H9 (cell line): Measurements from ENCODE around the gene AFMID. TPM values are rescaled to one million over a fixed set of nuclear protein-coding genes. Genes with fewer than 3 reads are reported as not detected.

ENCODE experiments used
- DNase-seq: peaks from one replicate; pipeline ENCODE4 v3.0.0-alpha.2; 2017
- H2AFZ ChIP-seq: one replicate; pipeline ENCODE4 v1.6.1; 2013; ENCODE audit warnings: mild to moderate bottlenecking, low read length, control low read depth, moderate library complexity
- H2AK5ac ChIP-seq: 2 replicates; pipeline ENCODE4 v1.6.1; 2013; ENCODE audit warnings: low read length, control low read depth, mixed read lengths; ENCODE audit not compliant: insufficient read length
- H2BK120ac ChIP-seq: one replicate; pipeline ENCODE4 v1.6.1; 2013; ENCODE audit warnings: low read depth, mild to moderate bottlenecking, low read length, control low read depth, inconsistent platforms; ENCODE audit not compliant: poor library complexity, severe bottlenecking
- H2BK12ac ChIP-seq: 2 replicates; pipeline ENCODE4 v1.6.1; 2013; ENCODE audit warnings: low read length, control low read depth, mixed read lengths, low read depth; ENCODE audit not compliant: insufficient read length
- H2BK15ac ChIP-seq: 2 replicates; pipeline ENCODE4 v1.6.1; 2013; ENCODE audit warnings: low read depth, low read length, control low read depth
- H2BK20ac ChIP-seq: one replicate; pipeline ENCODE4 v1.6.1; 2013; ENCODE audit warnings: low read depth, mild to moderate bottlenecking, low read length, control low read depth, inconsistent platforms; ENCODE audit not compliant: poor library complexity, severe bottlenecking
- H2BK5ac ChIP-seq: 2 replicates; pipeline ENCODE4 v1.6.1; 2013; ENCODE audit warnings: low read length, control low read depth, mixed read lengths; ENCODE audit not compliant: insufficient read length
- H3K14ac ChIP-seq: 2 replicates; pipeline ENCODE4 v1.6.1; 2013; ENCODE audit warnings: low read length, control low read depth; ENCODE audit not compliant: insufficient read depth
- H3K18ac ChIP-seq: 2 replicates; pipeline ENCODE4 v1.6.1; 2013; ENCODE audit warnings: low read depth, mild to moderate bottlenecking, mixed read lengths, low read length, control low read depth; ENCODE audit not compliant: insufficient read length
- H3K23ac ChIP-seq: 2 replicates; pipeline ENCODE4 v1.6.1; 2013; ENCODE audit warnings: low read length, control low read depth, mixed read lengths, low read depth; ENCODE audit not compliant: insufficient read length
- H3K23me2 ChIP-seq: 2 replicates; pipeline ENCODE4 v1.6.1; 2013; ENCODE audit warnings: low read depth, mild to moderate bottlenecking, mixed read lengths, low read length, control low read depth; ENCODE audit not compliant: insufficient read length, poor library complexity, severe bottlenecking
- H3K27ac ChIP-seq: 2 replicates; pipeline ENCODE4 v1.5.1; 2013; ENCODE audit warnings: low read length, control low read depth, mixed read lengths, low read depth; ENCODE audit not compliant: insufficient read length
- H3K27me3 ChIP-seq: 2 replicates; pipeline ENCODE4 v1.6.1; 2013; ENCODE audit warnings: low read length, control low read depth, inconsistent platforms; ENCODE audit not compliant: insufficient read depth
- H3K4ac ChIP-seq: 2 replicates; pipeline ENCODE4 v1.6.1; 2013; ENCODE audit warnings: low read depth, mild to moderate bottlenecking, control low read depth, inconsistent platforms, low read length, moderate library complexity
- H3K4me1 ChIP-seq: 2 replicates; pipeline ENCODE4 v1.6.1; 2013; ENCODE audit warnings: low read length, control low read depth, inconsistent platforms; ENCODE audit not compliant: insufficient read depth
- H3K4me2 ChIP-seq: 2 replicates; pipeline ENCODE4 v1.6.1; 2013; ENCODE audit warnings: low read length, control low read depth, mixed read lengths; ENCODE audit not compliant: insufficient read length, insufficient read depth
- H3K56ac ChIP-seq: 2 replicates; pipeline ENCODE4 v1.6.1; 2013; ENCODE audit warnings: low read depth, mild to moderate bottlenecking, mixed read lengths, low read length, control low read depth; ENCODE audit not compliant: insufficient read length
- H3K79me1 ChIP-seq: 2 replicates; pipeline ENCODE4 v1.6.1; 2013; ENCODE audit warnings: low read depth, mild to moderate bottlenecking, moderate library complexity, low read length, control low read depth, inconsistent platforms; ENCODE audit not compliant: insufficient read depth, poor library complexity, severe bottlenecking
- H3K79me2 ChIP-seq: 2 replicates; pipeline ENCODE4 v1.6.1; 2013; ENCODE audit warnings: low read length, control low read depth, inconsistent platforms; ENCODE audit not compliant: insufficient read depth
- H3K9ac ChIP-seq: 2 replicates; pipeline ENCODE4 v1.6.1; 2013; ENCODE audit warnings: low read length, control low read depth, mixed read lengths; ENCODE audit not compliant: insufficient read length; ENCODE audit errors: extremely low read depth
- H3K9me3 ChIP-seq: one replicate; pipeline ENCODE4 v1.6.1; 2013; ENCODE audit warnings: low read depth, low read length, inconsistent platforms; ENCODE audit not compliant: control insufficient read depth
- H3T11ph ChIP-seq: one replicate; pipeline ENCODE4 v1.6.1; 2013; ENCODE audit warnings: mild to moderate bottlenecking, low read length, control low read depth, inconsistent platforms
- H4K20me1 ChIP-seq: one replicate; pipeline ENCODE4 v1.6.1; 2013; ENCODE audit not compliant: control insufficient read depth, insufficient read length, insufficient read depth
- H4K5ac ChIP-seq: 2 replicates; pipeline ENCODE4 v1.6.1; 2013; ENCODE audit warnings: low read depth, mild to moderate bottlenecking, mixed read lengths, low read length, control low read depth; ENCODE audit not compliant: insufficient read length
- H4K8ac ChIP-seq: replicated peaks from 2 replicates; pipeline ENCODE4 v1.6.1; 2013; ENCODE audit warnings: low read length, control low read depth, mixed read lengths, low read depth; ENCODE audit not compliant: insufficient read length
- H4K91ac ChIP-seq: 2 replicates; pipeline ENCODE4 v1.6.1; 2013; ENCODE audit warnings: low read depth, mild to moderate bottlenecking, moderate library complexity, mixed read lengths, low read length, control low read depth; ENCODE audit not compliant: insufficient read length
- H3K27ac Mint-ChIP-seq, 3 experiments: 2 replicates in 2 of 3; 3 replicates in 1 of 3; pipeline ENCODE4 v1.8.0; 2020 to 2021; ENCODE audit warnings: mixed read lengths in 3 of 3, mild to moderate bottlenecking in 1 of 3, moderate library complexity in 1 of 3
- H3K27me3 Mint-ChIP-seq: 2 replicates; pipeline ENCODE4 v1.8.0; 2021; ENCODE audit warnings: low read depth, mild to moderate bottlenecking, moderate library complexity, mixed read lengths
- H3K36me3 Mint-ChIP-seq, 3 experiments: 2 replicates in 2 of 3; 3 replicates in 1 of 3; pipeline ENCODE4 v1.8.0; 2020 to 2021; ENCODE audit warnings: low read depth in 3 of 3, mixed read lengths in 3 of 3; ENCODE audit not compliant: insufficient read depth in 1 of 3
- H3K4me1 Mint-ChIP-seq, 2 experiments: 2 replicates each; pipeline ENCODE4 v1.8.0; 2020; ENCODE audit warnings: mixed read lengths in 2 of 2
- H3K4me3 Mint-ChIP-seq, 2 experiments: 2 replicates in 1 of 2; 3 replicates in 1 of 2; pipeline ENCODE4 v1.8.0; 2020 to 2021; ENCODE audit warnings: mild to moderate bottlenecking in 2 of 2, mixed read lengths in 2 of 2, moderate library complexity in 1 of 2
- H3K9me3 Mint-ChIP-seq, 2 experiments: 2 replicates in 1 of 2; 3 replicates in 1 of 2; pipeline ENCODE4 v1.8.0; 2020; ENCODE audit warnings: mild to moderate bottlenecking in 2 of 2, mixed read lengths in 2 of 2, moderate library complexity in 1 of 2
- CTCF ChIP-seq: fragments of 200-600 bp; sonication (generic); conservative IDR thresholded peaks from 3 replicates; pipeline ENCODE4 v1.8.0; 2021; ENCODE audit warnings: antibody characterized with exemption, mild to moderate bottlenecking
- WGBS: extraction: QIAGEN DNeasy Blood & Tissue Kit; methylation state at CpG from one replicate; pipeline ENCODE4 v1.1.7; 2013; ENCODE audit warnings: missing lambda C conversion rate, low lambda C conversion rate, mixed read lengths; ENCODE audit not compliant: insufficient read length; ENCODE audit errors: extremely low coverage; 5-methylcytosine and 5-hydroxymethylcytosine counted together
- total RNA-seq: library from RNA; stranded (reverse); gene quantifications from 2 replicates; pipeline ENCODE4 v1.2.1, GENCODE V29; 2021

Gene AFMID
- total RNA-seq, 1 experiment from 2014 or later, result 64.1 TPM

- H3K27ac Mint-ChIP-seq, result no peak overlapping the region; a peak in 1 of 7 replicates
- H3K9me3 ChIP-seq, result no peaks in the 10 kb centered on the region
- no peak overlapping the region for H3K56ac ChIP-seq
- H3K27me3 Mint-ChIP-seq, result peaks cover 2% of the 10 kb centered on the region; the same call in 1 of the 2 replicates
- DNase-seq, result no peak
- no peak overlapping the region for H3K23ac ChIP-seq
- no peak overlapping the region for H3K9ac ChIP-seq
- WGBS, result no CpG with 5 or more reads among the region's 9 CpGs
- H2BK15ac ChIP-seq, result no peak overlapping the region
- no peaks in the 10 kb centered on the region for H4K20me1 ChIP-seq
- H3K4me1 ChIP-seq, result no peaks in the 10 kb centered on the region
- H4K5ac ChIP-seq, result no peak overlapping the region
- no peak overlapping the region for H2BK120ac ChIP-seq
- H3K18ac ChIP-seq, result no peak overlapping the region
- no peak overlapping the region for H2BK20ac ChIP-seq
- H3K14ac ChIP-seq, result no peak overlapping the region
- no peaks in the 10 kb centered on the region for H3K79me2 ChIP-seq
- H3K9me3 Mint-ChIP-seq, result peaks cover 4 to 10% of the 10 kb centered on the region in 2 experiments
- no peak overlapping the region for H3K4ac ChIP-seq
- no peak overlapping the region for H3K4me2 ChIP-seq
- H2AK5ac ChIP-seq, result no peak overlapping the region
- H3K27ac ChIP-seq, result no peak overlapping the region
- H3K36me3 Mint-ChIP-seq, result peaks cover 2 to 5% (median 3%) of the 10 kb centered on the region in 3 experiments; a peak in 3 of 7 replicates
- no peak overlapping the region for H4K8ac ChIP-seq
- H2BK5ac ChIP-seq, result no peak overlapping the region
- H3K27me3 ChIP-seq, result no peaks in the 10 kb centered on the region
- no peak overlapping the region for H2BK12ac ChIP-seq
- no peak overlapping the region for H3T11ph ChIP-seq
- H2AFZ ChIP-seq, result no peak overlapping the region
- H3K79me1 ChIP-seq, result no peaks in the 10 kb centered on the region
- no peak for TF ChIP-seq CTCF
- H3K4me1 Mint-ChIP-seq, result peaks cover 2 to 15% of the 10 kb centered on the region in 2 experiments
- H4K91ac ChIP-seq, result no peak overlapping the region
- H3K4me3 Mint-ChIP-seq, result no peak overlapping the region
- no peaks in the 10 kb centered on the region for H3K23me2 ChIP-seq
Measured at GRCh38 chr17:78240839-78241238, 53.7 kb downstream of the AFMID start.
